Cerebellar cortex (tissue), 1 donor: ENCODE measurements around the gene PPP4R1.

ENCODE experiments used
- DNase-seq: peaks from one replicate; pipeline ENCODE4 v3.0.0-alpha.2; 2015; ENCODE audit warnings: low spot score

The PPP4R1 gene

DNA sequence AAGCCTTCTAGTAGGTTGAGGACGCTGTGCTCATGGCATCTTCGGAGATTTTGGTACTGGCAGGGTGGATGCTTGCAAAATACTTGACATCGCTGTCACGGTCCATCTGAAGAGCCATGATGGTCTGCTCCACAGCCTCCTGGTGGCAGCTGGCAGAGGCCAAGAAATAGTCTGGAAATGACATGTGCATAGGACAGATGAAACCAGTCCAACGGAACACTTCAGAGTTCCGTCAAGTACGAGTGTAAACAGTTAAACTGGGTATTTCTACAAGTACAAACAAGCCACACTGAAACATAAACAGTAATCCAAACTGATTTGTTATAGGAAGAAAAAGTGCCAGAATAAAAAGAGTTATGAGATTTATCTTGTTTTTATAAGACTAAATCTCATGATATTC, 66.6 kb downstream of the PPP4R1 start:
- DNase-seq: no peak

DNA sequence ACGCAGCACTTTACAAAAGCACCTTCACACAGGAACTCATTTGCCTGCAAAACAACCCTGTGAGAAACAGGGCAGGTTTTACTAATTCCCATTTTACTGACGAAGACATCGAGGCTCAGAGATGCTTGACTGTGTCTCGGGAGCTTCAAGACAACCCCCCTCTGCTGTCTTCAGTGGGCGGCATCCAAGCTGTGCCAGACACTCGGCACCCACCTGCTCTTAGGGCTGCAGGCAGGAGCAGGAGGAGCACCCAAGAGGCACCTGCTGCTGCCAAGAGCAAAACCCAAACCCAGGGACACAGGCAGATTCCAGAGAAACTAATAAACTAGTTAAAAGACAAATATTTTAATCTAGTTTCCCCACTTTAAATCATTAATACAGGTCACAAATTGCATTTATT, 67.9 kb downstream of the PPP4R1 start:
- DNase-seq: no peak

DNA sequence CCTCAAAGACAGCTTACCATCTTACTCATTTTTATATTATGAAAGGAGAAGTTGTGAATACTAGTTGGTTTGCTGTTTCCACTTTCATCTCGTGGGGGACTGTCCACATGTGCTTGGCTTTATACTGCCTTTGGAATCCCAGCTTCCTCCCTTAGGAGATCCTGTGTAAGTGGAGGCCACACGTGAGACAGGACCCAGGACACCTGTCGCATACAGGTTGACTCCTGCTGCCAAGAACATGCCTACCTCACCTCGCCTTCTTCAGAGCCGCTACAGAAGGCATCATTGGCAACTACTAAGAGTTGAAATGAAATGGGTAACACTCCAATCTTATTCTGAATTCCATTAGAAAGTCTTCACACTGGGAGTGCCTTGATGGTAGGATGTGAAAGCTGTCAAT, 69.3 kb downstream of the PPP4R1 start:
- DNase-seq: no peak

DNA sequence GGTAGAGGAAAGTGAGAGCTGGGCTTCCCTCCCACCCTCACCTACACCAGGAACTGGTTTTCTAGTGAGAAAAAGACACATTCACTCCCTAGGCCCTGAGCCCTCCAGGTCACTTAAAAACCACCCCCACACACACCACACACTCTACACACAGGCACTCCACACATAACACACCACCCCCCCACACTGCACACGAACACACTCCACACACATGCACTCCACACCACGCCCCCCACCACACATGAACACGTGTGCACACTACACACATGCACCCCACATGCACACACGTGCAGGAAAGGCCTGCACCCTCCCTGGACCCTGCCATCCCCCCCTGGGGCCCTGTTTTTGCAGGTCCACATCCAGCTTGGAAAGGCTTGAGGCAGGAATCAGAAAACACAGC, 71.4 kb downstream of the PPP4R1 start:
- DNase-seq: no peak

DNA sequence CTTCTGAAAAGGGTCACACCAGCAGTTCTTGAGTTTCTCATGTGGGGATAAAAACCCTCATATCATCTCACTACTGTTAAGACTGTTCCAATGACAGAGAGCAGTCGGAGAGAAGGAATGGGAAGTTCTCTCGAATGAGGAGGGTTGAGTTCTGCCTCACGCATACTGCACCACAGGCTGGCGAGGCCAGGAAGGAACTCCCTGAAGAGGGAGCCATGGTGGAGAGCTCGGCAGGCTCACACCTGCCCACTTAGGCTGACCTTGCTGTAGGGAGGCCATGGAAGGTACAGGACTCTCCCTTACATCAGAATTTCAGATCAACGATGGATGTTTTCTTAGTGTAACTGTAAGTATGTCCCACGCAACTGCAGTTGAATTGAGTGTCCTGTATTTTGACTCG, 74.4 kb downstream of the PPP4R1 start:
- DNase-seq: no peak

DNA sequence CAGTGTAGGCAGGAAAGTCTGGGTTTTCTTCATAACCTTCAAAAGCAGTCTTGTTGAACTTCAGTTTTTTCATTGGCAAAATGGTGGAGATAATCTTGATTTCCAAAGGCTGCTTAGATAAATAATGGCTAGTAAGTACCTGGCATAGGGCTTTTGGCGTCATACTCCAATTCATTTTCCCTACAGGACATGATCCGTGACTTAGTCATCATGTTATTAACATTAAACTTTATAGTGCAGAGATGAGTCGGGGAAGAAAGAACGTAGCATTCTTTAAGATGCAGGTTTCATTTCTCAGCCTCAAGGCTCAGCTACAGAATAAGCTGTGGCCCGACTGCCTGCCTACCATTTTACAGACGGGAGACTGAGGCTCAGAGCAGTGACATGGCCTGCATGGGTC, 75.1 kb downstream of the PPP4R1 start:
- no peak for DNase-seq

DNA sequence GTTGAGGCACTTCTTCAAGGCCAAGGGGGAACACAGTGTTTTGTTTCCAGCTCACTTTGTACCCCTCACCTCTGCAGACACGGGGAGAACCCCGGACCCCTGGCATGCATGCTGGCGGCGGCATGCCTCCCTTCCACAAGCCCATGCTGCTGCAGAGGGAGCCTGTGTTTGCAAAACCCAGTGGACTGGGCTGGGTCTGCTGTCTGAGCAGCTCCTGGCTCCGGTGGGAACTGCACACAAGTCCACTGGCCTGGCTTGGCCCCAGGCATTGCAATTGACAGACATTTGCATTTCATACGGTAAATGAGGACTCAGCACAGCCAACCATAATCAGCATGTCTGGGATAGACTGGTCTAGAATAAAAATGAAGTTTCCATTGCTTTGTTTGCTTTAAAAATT, 76.7 kb downstream of the PPP4R1 start:
- no peak for DNase-seq

DNA sequence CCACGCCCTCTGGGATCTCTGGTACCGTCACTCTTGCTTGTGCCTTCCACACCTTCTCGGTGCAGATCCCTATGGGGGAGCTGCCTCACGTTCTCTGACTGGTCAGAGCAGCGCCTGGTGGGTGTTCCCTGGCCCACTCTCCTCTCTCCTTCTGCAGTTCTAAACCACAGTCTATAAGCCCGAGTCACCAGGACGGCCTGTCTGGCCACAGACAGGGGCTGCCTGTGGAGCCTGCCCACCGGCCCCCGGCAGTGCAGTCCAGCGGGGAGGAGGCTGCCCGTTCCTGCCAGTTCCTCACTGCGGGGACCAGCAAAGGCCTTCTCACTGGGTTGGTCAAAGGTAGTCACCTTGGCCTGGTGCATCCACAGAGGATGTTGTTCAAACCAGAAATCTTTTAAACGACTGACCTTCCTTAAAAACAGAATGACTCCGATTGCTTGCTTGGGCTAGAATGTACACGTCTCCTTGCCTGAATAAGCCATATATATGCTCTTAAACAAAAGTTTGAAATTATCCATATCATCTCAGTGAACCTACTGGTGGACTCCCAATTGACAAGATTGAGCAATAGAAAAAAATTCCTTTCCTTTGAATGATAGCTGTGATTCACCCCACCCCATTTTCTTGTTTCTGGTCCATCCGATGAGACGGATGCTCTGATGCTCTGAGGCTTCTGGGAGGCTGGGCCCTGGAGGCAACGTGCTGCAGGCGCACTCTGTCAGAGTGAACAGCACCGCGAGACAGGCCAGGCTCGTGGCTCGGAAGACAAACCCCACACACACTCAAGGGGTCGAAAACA, 77.8 kb downstream of the PPP4R1 start:
- DNase-seq: no peak

DNA sequence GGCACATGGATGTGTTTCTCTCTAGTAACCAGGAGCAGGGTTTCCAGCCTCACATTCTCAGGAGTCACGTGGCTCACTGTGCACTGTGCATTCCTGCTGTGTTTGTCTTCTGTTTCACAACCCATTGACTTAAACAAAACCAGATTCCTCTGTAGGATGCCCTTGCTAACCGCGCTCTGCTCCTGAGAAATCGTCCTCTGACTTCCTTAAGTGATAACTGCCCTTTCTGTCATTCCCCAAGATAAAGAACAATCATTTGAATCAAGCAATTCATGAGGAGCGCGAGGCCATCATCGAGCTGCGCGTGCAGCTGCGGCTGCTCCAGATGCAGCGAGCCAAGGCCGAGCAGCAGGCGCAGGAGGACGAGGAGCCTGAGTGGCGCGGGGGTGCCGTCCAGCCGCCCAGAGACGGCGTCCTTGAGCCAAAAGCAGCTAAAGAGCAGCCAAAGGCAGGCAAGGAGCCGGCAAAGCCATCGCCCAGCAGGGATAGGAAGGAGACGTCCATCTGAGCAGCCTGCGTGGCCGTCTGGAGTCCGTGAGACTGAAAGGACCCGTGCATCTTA, 78.8 kb downstream of the PPP4R1 start:
- peak; percentile 46 for DNase-seq

DNA sequence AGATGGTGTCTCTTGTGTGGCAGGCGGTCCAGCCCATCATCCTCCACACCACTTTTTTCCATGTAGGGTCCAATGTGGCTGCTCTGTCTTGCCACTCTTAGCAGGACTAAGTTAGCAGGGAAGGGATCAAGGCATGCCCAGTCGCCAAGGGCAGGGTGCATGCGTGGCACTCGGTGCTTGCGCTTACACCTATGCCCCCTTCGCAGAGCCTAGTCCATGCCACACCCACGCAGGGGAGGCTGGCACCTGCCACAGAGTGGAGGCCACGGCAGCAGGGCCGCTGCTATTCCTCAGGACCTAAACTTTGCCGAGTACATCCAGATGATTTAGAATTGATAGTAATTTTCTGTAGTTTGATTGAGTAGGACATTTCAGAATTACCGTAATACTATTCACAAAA, 79.5 kb downstream of the PPP4R1 start:
- no peak for DNase-seq

DNA sequence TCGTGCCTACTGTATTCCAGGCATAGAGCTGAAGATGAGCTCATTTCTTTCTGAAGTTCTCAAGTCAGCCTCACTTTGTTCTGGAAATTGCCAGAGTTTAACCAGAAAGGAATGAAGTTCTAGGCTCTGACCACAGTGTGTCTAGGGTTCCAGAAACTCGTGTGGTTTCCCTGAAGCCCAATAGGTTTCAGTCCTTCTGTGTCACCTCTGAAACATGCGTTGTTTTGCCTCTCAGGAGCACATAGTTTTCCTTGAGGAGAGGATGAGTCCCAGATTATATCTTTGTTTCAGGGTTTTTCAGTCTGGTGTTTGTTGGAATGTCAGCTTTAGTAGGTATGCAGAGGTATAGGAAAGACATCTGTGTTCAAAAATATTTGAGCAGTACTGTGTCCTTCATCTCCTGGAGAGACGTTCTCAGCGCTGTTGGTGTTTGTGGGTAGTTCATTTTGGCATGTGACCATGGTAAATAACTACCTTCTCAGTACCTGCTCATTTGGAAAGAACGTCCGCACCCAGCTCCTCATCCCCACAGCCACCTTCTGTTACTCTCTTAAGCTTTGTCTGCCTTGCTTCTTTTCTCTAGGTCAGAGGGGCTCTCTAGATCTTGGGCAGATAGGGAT, 82.5 kb downstream of the PPP4R1 start:
- no peak for DNase-seq

DNA sequence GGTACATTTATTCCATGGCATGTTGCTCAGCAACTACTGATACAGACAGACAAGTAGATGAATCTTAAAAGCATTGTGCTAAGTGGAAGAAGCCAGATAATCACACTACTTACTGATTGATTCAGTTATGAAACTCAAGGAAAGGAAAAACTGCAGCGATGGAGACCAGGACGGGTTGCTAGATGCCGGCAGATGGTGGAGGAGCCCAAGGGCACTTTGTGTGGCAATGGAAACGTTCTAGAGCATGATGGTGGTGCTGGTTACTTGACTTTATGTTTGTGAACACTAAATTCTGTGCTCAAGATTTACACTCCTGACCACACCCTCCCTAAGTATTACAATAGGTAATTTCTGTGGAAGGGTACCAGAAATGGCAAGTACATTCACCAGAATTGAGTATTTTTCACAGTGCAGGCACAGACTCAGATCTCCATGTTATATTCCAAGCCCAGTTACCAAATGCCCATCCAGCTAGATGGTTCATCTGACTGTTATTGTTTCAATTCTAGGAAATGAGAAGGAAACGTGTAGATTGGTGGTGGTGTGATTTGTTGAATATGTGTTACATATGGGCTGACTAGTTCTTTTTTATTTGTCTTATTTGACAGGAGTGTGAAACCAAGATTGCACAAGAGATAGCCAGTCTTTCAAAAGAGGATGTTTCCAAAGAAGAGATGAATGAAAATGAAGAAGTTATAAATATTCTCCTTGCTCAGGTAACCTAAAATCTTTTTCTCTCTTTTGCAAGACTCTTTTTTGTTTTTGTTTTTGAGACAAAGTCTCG, 83.9 kb downstream of the PPP4R1 start:
- DNase-seq: no peak

DNA sequence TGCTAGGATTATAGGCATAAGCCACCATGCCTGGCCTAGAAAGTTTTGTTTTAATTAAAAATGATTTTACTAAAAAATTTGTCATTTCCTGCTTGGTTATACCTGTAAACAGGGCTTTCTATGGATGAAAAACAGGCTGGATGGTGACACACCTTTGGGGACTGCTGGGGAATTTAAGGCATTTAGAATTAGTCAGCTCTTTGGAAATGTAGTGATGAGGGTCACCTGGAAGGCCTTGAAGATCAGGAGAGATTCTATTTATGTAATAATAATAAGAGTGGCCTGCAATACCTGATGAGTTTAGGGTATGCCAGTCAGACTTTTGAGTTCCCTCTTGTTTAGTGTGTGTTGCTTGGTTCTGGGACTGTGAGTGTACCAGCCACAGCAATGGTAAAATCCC, 87.9 kb downstream of the PPP4R1 start:
- DNase-seq: no peak

DNA sequence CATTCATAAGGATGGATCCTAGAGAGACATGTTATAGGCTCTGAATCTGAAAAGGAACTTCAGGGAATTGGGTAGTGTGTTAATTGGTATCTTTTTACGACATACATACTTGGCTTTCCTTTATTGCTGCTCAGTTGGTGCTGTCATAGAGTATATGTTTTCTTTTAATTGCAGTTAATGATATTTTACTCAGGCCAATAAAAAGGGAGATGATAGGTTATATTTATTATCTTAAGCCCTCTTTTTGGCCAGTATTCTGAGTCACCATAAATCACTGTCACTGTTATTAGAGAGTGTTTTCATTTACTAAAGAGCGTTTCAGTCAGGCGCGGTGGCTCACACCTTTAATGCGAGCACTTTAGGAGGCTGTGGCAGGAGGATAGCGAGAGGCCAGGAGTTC, 91.4 kb downstream of the PPP4R1 start:
- DNase-seq: no peak

DNA sequence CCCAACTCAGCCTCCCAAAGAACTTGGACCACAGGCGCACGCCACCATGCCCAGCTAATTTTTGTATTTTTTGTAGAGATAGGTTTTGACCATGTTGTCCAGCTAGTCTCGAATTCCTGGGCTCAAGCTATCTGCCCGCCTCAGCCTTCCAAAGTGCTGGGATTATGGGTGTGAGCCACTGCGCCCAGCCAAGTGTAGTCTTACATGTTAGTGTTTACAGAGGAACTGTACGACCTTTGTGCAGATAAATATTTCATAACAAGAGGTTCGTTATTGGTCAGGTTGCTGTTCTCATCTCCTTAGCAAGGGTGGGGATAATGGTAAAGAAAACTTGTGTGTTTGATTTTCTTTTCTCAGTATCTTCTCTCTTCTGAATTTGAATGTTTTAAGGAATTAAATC, 92.6 kb downstream of the PPP4R1 start:
- DNase-seq: no peak

DNA sequence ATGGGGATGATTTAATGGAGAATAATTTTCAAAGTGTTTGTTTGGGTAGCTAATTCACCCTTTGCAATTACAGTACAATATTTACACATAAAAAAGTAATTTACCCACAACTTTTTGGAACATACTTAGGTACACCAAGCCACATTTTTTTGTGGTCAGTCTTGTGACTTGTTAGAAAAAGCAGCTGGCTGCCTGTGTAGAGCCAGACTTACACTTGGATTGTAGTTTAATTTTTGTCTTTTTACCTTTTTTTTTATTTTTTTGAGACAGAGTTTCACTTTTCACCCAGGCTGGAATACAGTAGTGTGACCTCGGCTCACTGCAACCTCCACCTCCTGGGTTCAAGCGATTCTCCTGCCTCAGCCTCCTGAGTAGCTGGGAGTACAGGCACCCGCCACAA, 93.7 kb downstream of the PPP4R1 start:
- no peak for DNase-seq

DNA sequence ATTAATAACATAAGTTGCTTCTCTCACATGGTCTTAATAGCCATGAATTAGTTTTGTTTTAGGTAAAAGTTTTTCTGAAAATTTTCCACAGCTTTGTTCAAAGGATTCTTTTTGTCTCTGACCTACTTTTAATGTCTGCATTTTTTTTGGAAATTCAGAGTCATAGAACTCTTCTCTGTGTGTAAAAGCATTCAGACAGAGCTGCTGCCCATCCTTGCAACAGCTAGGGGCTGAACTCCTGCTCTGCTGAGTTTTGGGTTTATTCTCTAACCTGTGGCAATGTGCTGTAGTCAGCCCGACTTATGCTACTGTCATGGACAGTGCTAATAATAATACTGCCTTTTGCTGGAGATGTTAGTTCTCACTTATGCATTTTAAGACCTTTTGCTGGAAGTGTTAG, 95.0 kb downstream of the PPP4R1 start:
- peak; percentile 18 for DNase-seq

DNA sequence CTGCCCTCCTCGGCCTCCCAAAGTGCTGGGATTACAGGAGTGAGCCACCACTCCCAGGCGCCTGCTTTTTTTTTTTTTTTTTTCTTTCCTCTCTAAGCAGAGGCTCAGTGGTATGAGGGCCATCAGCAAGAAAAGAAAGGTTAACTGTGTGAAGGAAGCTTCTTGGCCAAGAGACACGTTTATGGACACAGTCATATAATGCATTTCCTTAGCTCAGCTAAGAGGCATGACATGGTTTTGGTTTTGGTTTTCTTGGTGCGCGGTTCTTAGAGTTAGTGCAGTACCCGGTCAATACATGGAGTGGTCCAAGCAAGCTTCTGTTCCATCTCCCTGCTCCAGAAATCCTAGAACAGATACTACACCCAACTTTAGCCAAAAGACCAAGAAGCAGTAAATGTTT, 96.5 kb downstream of the PPP4R1 start:
- no peak for DNase-seq

DNA sequence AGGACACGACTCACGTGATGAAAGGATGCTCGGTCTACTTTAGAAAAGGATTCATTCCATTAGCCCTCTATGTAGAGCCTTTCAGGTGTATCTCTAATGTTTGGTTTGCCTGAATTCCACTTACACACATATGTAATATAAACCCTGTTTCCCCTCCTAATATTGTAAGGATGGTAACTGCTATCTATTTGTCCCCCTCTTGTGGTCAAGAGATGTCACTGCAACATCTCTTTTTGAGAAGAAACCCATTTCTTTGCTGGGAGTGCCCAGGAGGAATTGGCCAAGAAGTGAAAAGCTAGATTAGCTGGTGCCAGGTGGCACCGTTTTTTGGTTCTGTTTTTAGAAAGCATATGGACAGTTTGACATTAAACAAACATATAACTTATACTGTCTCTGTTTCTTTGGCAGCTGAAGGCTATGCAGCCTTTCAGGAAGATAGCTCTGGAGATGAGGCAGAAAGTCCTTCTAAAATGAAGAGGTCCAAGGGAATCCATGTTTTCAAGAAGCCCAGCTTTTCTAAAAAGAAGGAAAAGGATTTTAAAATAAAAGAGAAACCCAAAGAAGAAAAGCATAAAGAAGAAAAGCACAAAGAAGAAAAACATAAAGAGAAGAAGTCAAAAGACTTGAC, 97.8 kb downstream of the PPP4R1 start:
- DNase-seq: peak; percentile 58

DNA sequence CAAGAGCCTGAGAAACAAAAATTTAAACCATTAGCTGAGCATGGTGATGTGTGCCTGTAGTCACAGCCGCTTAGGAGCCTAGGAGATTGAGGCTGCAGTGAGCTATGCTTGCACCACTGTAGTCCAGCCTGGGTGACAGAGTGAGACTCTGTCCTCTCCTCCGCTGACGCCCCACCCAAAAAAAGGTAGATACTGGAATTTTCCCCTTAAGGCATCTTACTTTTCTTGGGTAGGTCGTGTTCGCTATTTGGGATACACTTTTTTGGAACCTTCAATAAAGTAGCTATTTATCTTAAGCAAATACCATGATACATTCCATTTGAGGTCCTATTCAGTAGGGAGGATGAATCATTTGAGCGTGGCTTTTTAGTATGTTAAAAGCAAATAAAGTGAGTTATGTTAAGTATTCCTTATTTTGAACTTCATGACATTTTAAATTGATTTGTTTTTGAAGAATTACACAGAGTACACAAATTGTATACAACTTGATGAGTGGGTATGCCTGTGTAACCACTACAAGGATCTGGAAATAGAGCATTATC, 100.3 kb downstream of the PPP4R1 start:
- no peak for DNase-seq

DNA sequence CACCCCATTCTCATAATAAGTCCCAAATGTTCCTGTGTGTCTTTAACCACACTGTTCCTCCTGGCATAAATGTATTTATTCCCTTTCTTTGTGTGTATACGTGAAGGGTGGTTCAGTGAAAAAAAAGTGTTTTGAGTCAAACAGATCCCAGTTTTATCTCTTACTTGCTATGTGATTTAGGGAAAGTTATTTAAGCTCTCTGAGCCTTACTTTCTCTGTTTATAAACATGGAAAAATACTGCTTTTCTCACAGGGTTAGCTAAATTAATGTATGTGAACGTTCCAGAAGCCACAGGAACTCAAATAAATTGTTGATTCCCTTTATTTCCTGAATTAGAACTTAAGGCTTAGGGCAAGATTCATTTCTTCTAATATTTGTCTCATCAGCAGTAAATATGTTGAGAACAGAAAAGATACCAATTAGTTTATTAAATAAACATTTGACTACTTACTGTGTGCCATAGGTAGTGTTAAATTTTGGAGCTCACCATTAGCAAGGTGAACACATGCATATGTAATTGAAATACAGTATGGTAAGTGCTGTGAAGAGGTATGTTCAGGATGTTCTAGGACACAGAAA, 105.8 kb downstream of the PPP4R1 start:
- DNase-seq: no peak
